Measurements from ENCODE around the gene WDR45B.

- TF ChIP-seq EZH2 (IDR thresholded peaks at IDR 0.05) (no peak), POLR2AphosphoS5 (IDR thresholded peaks at IDR 0.05; ENCODE audit: borderline replicate concordance, low read depth, low read length) (no peak)
These were observed 11.3 kb downstream of the WDR45B start for GRCh38 chr17:82636626-82637598.
